RPMI7951 (cell line): Measurements from ENCODE around the gene ZEB2. TPM values are rescaled to one million over a fixed set of nuclear protein-coding genes. Genes with fewer than 3 reads are reported as not detected.

Source experiments
- DNase-seq: peaks from one replicate; pipeline ENCODE4 v3.0.0-alpha.2; 2012; ENCODE audit warnings: low read depth
- total RNA-seq: library from RNA; depleted of rRNA; stranded (reverse); fragments of >200 nt; shearing (Covaris generic); gene quantifications from 2 replicates; pipeline ENCODE4 v1.2.3, GENCODE V29; 2014

ZEB2 gene
- total RNA-seq, 1 experiment from 2014 or later, result 32.3 TPM

DNA sequence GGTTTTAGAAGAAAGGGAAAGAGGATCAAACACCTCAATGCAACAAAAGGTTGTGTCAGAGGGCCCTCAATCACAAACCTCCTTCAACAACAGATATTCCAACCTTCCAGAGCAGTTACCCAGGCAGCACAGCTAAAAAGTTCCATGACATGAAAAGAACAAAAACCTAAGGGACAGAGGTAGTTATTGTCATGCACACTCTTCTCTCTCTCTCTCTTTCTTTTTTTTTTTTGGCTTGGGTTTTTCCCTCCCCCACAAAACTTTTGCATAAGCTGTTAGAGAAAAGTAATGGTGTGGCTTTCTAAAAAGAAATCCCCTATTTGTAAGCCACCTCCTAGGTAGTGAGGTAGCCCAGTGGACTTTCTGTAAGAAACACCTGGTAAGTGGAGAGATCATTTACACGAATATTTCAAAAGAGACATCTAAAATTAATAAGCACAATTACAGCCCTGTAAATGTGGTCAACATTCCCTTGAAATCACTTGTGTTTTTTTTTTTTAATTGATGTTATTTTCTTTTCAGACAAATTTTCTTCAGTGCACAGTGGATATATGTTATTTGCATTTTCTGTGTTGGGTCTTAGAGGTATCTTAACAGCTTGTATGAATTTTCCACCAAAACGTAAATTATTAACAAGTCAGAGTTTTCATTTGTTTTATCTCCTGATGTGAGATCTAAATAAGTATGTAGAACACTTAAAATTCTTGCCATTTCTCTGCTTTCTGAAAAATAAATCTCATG lies 48.4 kb downstream of the ZEB2 start:
- DNase-seq, result no peak

GRCh38 chr2:144470816-144471215 lies 49.1 kb downstream of the ZEB2 start:
- DNase-seq, result no peak

DNA sequence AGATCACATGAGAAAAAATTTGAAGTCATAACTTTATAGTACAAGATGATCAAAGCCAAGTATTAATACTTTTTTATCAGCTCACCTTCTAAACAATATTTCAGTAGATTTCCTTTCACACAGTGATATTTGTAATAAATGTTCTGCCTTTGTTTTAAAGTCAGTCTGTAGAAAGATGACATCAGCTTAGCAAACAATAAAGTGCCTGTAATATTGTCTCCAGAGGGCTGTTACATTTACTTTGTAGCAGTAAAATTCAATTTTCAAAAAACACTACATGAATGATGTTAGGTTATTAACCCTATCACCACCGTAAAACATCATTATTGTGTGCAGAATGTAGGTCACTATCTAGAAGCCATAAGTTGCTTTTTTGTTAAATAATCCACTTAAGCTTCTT lies 49.6 kb downstream of the ZEB2 start:
- DNase-seq, result no peak

DNA sequence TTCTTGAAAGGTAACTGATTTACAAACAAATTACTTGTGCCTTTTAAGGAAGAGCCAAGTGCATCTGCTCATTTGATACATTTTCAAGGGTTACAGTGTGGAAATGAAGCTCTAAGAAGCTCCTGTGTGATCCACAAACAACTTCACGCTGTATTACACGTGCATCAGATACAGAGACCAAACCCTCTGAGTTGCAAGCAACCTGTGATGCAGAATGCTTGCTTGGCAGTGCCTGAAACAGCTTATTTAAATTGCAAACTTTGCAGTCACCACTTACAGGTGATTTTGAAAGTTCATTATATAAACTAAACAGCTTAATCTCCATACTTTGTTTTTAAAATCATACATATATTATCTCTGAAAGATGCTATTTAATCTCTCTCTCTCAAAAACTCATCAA lies 50.1 kb downstream of the ZEB2 start:
- no peak for DNase-seq

- no peak for DNase-seq
Observed at GRCh38 chr2:144468823-144469595, 50.9 kb downstream of the ZEB2 start.

DNA sequence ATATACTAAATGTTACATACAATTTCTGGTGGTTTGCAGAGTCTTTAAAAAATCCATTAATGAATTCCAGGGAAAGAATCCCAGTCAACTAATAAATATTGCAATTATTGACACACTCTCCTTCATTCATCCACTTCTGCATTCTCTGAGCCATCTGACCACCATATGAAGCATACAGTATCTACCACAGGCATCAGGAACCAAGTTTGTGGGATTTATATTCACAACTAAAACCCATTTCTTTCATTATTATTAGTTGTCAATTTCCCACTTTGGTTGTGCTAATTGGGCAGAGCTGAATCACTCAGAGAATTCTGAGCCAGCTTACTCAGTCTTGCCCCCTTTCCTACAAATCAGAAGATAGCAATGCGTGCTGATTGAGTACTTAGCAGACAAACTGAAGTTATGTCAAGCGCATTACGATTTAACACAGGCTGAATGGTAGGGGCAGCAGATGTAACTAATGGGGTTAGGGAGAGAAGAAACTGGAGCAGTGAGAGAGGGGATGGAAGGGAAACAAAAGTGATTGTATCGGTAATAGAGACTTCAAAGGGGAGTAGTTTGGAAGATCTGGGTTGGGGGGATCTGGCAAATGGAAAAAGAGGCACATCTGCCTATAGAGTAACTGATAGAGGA lies 52.3 kb downstream of the ZEB2 start:
- DNase-seq, result no peak

GRCh38 chr2:144466637-144467036 lies 53.3 kb downstream of the ZEB2 start:
- DNase-seq, result no peak

DNA sequence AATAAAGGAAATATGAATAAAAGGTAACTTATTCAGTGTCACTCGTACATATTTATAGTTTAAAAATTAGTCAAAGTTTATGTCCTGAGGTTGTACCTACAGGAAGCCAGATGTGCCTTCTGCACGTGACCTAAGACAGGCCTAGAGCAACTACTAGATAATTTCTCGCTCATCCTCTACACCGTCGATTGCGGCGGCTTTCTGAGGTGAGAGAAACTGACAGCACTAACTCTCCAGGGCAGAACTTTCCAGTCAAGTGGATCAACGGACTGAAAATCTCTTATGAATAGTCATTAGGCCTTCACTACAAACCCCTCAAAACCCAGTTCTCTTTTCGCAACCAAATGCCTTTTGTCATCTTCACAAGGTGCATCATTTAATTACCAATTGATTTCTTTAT lies 54.2 kb downstream of the ZEB2 start:
- DNase-seq, result no peak

DNA sequence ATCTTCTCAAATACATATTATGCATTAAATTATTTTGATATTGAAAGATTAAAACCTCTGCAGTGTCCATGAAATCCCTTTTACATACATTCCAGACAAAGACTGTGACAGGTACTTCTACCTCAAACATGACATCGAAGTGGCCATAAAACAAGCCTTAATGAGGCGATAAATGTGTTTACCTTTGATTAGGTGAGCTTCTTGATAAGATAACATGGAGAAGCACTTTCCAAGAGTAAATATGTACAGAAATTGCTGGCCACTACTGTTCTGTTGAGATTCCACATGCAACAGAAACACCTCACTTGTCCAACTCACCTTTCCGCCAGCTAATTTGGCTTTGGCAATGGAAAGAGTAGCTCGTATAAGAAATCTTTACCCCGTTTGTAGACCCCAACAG lies 55.2 kb downstream of the ZEB2 start:
- no peak for DNase-seq

GRCh38 chr2:144463266-144463665 lies 56.7 kb downstream of the ZEB2 start:
- no peak for DNase-seq

DNA sequence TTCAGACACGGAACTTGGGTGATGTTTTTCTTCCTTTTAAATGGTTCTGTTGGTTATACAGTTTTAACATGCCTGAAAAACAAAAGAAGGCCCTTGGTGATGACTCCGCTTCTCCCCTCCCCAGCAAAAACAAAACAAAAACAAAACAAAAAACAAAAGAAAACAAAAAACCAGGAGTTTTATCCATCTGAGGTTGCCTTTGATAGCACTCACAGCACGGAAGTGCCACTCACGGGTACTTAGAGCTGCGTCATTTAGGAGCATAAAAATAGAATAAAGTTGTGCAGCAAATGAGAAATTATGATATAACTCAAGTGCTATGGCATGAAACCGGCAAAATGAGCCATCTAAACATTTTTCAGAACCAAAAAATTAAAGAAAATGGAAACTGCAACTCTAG lies 57.7 kb downstream of the ZEB2 start:
- DNase-seq, result no peak

DNA sequence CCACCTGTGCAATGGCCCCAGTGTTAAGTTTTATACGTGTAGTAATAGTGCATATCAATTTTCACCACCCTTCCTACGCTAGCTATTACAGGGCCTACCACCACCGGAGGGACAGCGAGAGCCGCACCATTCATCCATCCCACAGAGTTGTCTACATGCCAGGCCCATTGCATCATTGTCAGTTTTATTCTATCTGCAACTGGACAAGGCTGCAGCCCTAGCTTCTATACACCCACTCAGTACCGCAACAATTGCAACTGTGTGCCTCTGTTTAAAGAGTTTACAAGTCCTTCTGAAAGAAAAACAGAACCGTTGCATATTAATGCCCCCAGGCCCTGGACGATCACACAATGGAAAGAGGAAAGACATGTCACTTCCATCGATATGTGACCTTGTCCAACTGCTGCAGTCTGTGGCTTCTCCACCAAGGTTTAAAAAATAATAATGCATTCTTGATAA lies 58.6 kb downstream of the ZEB2 start:
- peak; percentile 65 for DNase-seq

- DNase-seq, result no peak
Observed at GRCh38 chr2:144460727-144461307, 59.1 kb downstream of the ZEB2 start.

- DNase-seq, result no peak
Observed at GRCh38 chr2:144459937-144460336, 60.0 kb downstream of the ZEB2 start.

DNA sequence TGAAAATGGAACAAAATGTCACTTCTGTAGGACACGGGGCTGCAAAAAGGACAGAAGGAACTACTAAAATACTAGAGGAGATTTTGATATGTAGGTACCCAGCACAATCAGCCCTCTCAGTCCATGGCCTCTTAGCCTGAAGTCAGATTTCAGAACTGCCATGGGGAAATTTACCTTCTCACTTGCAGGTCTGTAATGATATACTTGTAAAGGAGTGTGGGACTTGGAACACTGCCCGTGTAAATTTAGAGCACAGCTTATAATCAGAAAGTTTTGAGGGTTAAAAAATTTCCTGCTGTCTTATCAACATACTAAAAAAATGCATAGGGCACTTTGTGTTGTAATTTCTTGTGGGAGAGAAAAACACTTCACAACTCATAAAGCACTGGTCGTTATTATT lies 60.6 kb downstream of the ZEB2 start:
- no peak for DNase-seq

DNA sequence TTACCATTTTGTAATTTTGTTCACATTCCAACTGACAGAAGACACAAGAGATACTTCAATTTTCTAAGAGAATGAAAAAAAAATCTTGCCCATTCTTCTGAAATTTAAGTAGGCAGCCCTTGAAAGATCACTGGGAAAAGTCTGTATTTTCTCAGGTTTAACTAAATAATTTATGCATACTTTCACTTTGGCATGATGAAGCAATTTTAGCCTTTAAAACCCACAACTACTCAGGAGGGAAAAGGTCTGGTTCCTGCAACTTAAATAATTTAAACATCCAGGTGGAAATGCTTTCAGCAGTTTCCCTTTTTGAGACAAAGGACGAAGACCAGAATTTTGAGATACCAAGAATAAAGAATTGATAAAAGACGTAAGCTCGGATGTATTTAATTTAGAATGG lies 61.4 kb downstream of the ZEB2 start:
- no peak for DNase-seq

DNA sequence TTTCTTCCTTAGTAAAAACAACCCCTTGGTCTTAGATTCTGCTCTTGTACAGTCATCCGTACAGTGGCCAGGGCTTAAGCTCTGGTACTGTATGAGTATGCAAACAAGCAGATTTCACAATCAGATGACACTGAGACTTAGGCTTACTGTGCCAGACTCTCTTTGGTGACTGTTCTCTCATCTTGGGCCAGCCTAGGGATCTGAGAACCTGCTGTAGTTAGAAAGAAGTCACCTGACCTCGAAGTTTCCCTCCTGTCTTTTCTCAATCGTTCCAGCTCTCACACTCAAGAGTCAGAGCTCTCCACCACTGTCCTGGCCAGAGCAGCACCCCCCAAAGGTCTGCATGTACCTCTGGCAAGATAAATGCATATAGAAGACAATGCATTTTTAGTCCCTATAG lies 63.2 kb downstream of the ZEB2 start:
- DNase-seq, result peak; percentile 64

DNA sequence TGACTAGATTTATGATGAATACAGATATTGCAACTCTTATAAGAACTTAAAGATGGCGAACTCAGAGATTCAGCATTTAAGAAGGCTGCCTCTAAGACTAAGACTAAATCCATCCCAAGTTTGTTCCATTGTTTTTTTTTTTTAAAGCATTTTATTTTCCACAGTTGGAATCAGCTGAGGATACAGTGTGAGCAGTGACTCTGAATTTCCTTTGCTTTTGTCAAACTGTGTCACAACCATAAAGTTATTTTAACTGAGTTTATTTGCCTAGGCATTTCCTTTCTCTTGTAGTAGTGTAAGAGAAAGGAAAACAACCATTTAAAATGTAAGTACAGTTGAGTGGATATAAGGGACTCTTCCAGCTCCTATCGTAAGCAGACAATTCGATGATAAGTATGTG lies 63.9 kb downstream of the ZEB2 start:
- no peak for DNase-seq

- no peak for DNase-seq
Observed at GRCh38 chr2:144454466-144455287, 65.2 kb downstream of the ZEB2 start.

GRCh38 chr2:144453486-144454158 lies 66.3 kb downstream of the ZEB2 start:
- no peak for DNase-seq

DNA sequence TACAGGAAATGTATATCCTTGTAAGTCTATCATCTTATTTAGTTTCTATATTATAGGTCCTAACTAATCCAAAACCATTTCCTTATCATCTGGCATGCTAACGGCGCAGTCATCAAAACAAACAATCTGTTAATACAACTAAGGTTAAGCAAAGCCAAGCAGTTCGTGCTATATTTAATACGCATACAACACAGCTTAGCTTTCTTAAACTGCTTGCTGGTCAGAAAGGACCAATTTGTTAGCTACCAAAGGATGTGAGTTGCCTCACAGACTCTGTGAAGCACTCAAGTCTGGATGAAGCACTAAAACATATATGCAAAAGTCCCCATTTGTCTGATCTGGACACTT lies 67.0 kb downstream of the ZEB2 start:
- no peak for DNase-seq
